NT2/D1 (cell line): ENCODE data around the gene N4BP2.

Experiments used
- SUZ12 ChIP-seq: IDR thresholded peaks from 2 replicates; pipeline ENCODE4 v1.6.1; 2011; ENCODE audit not compliant: insufficient read length, insufficient read depth; ENCODE audit errors: extremely low read depth
- ZNF274 ChIP-seq: IDR thresholded peaks from 2 replicates; pipeline ENCODE4 v1.6.1; 2011; ENCODE audit warnings: mild to moderate bottlenecking, low read depth, low read length

- no peak for TF ChIP-seq ZNF274
- TF ChIP-seq SUZ12 = no peak
Measured at GRCh38 chr4:40192114-40193015, 135.7 kb downstream of the N4BP2 start.
